Activated T-cell treated with anti-CD3 and anti-CD28 coated beads, Interleukin-2, amount 50 U/mL, for 72 hours (primary cell): ENCODE results near the gene PDE11A. TPM values are rescaled to one million over a fixed set of nuclear protein-coding genes. Genes with fewer than 3 reads are reported as not detected.
"Not testable (repeated sequence)": the region's sequence is repeated elsewhere in the genome, so short reads cannot be mapped to it uniquely, and the experiment has no call there.

Experiments used
- ATAC-seq, 2 donors: fragments of 150-1000 bp; cut with Tn5 transposase; replicated peaks in 1 of 2; 2 replicates each; pipeline ENCODE4 v1.10.0; 2021; ENCODE audit warnings: moderate library complexity in 2 of 2, mild to moderate bottlenecking in 1 of 2
- DNase-seq, 2 donors: peaks; one replicate each; pipeline ENCODE4 v3.0.0; 2021 to 2022; ENCODE audit warnings: mixed read lengths in 1 of 2
- H3K27ac Mint-ChIP-seq: one replicate; pipeline ENCODE4 v1.8.0; 2022; ENCODE audit warnings: mild to moderate bottlenecking, moderate library complexity, mixed read lengths
- H3K27me3 Mint-ChIP-seq: one replicate; pipeline ENCODE4 v1.8.0; 2022; ENCODE audit warnings: low read depth, mixed read lengths
- H3K36me3 Mint-ChIP-seq, 2 donors: one replicate each; pipeline ENCODE4 v1.8.0; 2022; ENCODE audit warnings: mixed read lengths in 2 of 2, mild to moderate bottlenecking in 1 of 2; ENCODE audit not compliant: insufficient read depth in 2 of 2
- H3K4me1 Mint-ChIP-seq: one replicate; pipeline ENCODE4 v1.8.0; 2022; ENCODE audit warnings: low read depth, mixed read lengths
- H3K4me3 Mint-ChIP-seq, 2 donors: one replicate each; pipeline ENCODE4 v1.8.0; 2022; ENCODE audit warnings: mild to moderate bottlenecking in 2 of 2, mixed read lengths in 2 of 2, moderate library complexity in 2 of 2
- H3K9me3 Mint-ChIP-seq, 2 donors: one replicate each; pipeline ENCODE4 v1.8.0; 2022; ENCODE audit warnings: mixed read lengths in 2 of 2
- total RNA-seq, 2 donors: library from RNA; stranded (reverse); gene quantifications; one replicate each; pipeline ENCODE4 v1.2.3, GENCODE V29; 2022

The PDE11A gene
- total RNA-seq, 2 donors from 2014 or later = not detected

- no peak for DNase-seq
- Mint-ChIP-seq H3K27me3 (peaks cover 22% of the 10 kb centered on the region), H3K27ac (peak overlapping the region; percentile 15), H3K9me3 (no peaks in the 10 kb centered on the region), H3K36me3 (no peaks in the 10 kb centered on the region), H3K4me3 (no peak overlapping the region), H3K4me1 (no peaks in the 10 kb centered on the region)
- ATAC-seq = no peak
These were observed 5.5 kb downstream of the PDE11A start for GRCh38 chr2:178066890-178067669.

GRCh38 chr2:178066324-178066723 lies 6.3 kb downstream of the PDE11A start:
- no peaks in the 10 kb centered on the region for H3K9me3 Mint-ChIP-seq
- ATAC-seq (no peak), DNase-seq (no peak)
- H3K36me3 Mint-ChIP-seq = no peaks in the 10 kb centered on the region
- H3K27ac Mint-ChIP-seq = no peak overlapping the region
- H3K4me1 Mint-ChIP-seq = no peaks in the 10 kb centered on the region
- no peak overlapping the region for H3K4me3 Mint-ChIP-seq
- peaks cover 16% of the 10 kb centered on the region for H3K27me3 Mint-ChIP-seq

DNA sequence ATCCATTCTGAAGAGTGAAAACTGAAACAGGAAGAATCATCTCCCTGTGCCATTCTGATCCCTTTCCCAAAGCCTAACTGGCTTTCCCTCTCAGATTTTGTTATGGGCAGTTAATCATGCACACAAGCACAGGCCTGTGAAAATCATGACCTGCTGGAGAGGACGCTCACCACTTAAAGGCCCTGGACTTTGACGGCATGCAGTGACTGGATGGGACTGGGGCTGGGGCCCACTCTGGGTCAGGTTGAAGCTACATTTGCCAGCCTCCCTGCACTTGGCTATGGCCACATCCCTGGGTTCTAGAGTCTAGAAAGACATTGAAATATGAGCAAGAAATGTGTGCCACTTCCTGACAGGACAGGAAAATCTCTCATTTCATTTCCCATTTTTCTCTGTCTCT lies 12.9 kb downstream of the PDE11A start:
- Mint-ChIP-seq H3K9me3 (no peaks in the 10 kb centered on the region), H3K4me3 (no peak overlapping the region), H3K4me1 (no peaks in the 10 kb centered on the region), H3K27ac (no peak overlapping the region), H3K36me3 (no peaks in the 10 kb centered on the region), H3K27me3 (no peaks in the 10 kb centered on the region)
- DNase-seq (no peak), ATAC-seq (no peak)

DNA sequence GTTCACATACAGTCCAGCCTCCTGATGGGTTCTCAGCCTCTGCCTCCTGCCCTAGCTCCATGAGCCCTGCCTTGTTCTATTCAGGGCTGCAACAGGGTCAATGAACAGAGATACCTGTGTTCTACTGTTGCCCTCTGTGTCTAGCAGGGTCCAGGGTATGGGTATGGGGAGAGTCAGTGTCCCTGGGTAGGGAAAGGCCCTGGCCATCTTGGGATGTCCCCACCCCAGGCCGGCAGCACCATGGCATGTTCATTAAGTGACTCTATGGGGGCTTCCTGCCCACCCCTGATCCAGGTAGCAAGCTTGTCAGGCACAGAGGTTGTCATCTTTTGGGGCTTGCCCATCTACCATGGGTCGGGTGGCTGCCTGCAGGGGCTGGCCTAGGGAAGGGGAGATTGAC lies 13.5 kb downstream of the PDE11A start:
- DNase-seq (no peak), ATAC-seq (no peak)
- no peaks in the 10 kb centered on the region for H3K4me1 Mint-ChIP-seq
- H3K36me3 Mint-ChIP-seq = no peaks in the 10 kb centered on the region
- H3K4me3 Mint-ChIP-seq = no peak overlapping the region
- no peak overlapping the region for H3K27ac Mint-ChIP-seq
- no peaks in the 10 kb centered on the region for H3K9me3 Mint-ChIP-seq
- H3K27me3 Mint-ChIP-seq = no peaks in the 10 kb centered on the region

GRCh38 chr2:178057179-178057680 lies 15.3 kb downstream of the PDE11A start:
- no peaks in the 10 kb centered on the region for H3K36me3 Mint-ChIP-seq
- DNase-seq (no peak), ATAC-seq (no peak)
- H3K27ac Mint-ChIP-seq = no peak overlapping the region
- H3K4me1 Mint-ChIP-seq = no peaks in the 10 kb centered on the region
- no peaks in the 10 kb centered on the region for H3K9me3 Mint-ChIP-seq
- peaks cover 5% of the 10 kb centered on the region for H3K27me3 Mint-ChIP-seq
- H3K4me3 Mint-ChIP-seq = no peak overlapping the region

DNA sequence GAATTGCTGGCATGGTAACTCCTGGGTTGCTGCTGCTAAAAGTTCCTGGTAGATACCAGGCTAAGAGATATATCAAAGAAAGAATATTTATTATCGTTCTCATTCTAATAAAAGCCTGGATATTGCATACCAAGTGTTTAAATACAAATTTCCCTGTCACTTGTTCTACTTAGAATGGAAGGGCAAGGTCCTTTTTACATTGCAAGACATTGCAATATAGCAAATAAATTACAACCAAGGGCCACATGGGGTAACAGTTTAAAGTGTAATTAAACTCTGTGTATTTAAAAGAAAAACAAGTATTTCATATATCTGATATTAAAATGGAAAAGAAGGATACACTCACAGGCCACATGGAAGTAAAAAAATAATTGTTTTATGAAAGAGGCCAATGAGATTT lies 16.2 kb downstream of the PDE11A start:
- Mint-ChIP-seq H3K4me1 (no peaks in the 10 kb centered on the region), H3K36me3 (no peaks in the 10 kb centered on the region), H3K4me3 (no peak overlapping the region), H3K27ac (no peak overlapping the region), H3K9me3 (no peaks in the 10 kb centered on the region), H3K27me3 (peaks cover 5% of the 10 kb centered on the region)
- no peak for DNase-seq
- ATAC-seq = no peak

DNA sequence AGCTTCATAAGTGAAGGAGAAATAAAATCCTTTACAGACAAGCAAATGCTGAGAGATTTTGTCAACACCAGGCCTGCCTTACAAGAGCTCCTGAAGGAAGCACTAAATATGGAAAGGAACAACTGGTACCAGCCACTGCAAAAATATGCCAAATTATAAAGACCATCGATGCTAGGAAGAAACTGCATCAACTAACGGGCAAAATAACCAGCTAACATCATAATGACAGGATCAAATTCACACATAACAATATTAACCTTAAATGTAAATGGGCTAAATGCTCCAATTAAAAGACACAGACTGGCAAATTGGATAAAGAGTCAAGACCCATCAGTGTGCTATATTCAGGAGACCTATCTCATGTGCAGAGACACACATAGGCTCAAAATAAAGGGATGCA lies 21.3 kb downstream of the PDE11A start:
- H3K27ac Mint-ChIP-seq = not testable (repeated sequence)

GRCh38 chr2:178047391-178047790 lies 25.2 kb downstream of the PDE11A start:
- H3K9me3 Mint-ChIP-seq = no peaks in the 10 kb centered on the region
- no peaks in the 10 kb centered on the region for H3K36me3 Mint-ChIP-seq
- no peak overlapping the region for H3K4me3 Mint-ChIP-seq
- DNase-seq (no peak), ATAC-seq (no peak)
- H3K27me3 Mint-ChIP-seq = no peaks in the 10 kb centered on the region
- no peaks in the 10 kb centered on the region for H3K4me1 Mint-ChIP-seq
- no peak overlapping the region for H3K27ac Mint-ChIP-seq

More for the DNA sequence above, 21.3 kb downstream of the PDE11A start:
- not testable (repeated sequence) for H3K27me3 Mint-ChIP-seq, H3K36me3 Mint-ChIP-seq, DNase-seq, H3K9me3 Mint-ChIP-seq, H3K4me1 Mint-ChIP-seq, H3K4me3 Mint-ChIP-seq, ATAC-seq

GRCh38 chr2:178044836-178045235 lies 27.7 kb downstream of the PDE11A start:
- Mint-ChIP-seq H3K27me3 (peaks cover 2% of the 10 kb centered on the region), H3K4me1 (no peaks in the 10 kb centered on the region), H3K9me3 (no peaks in the 10 kb centered on the region), H3K27ac (no peak overlapping the region), H3K4me3 (no peak overlapping the region), H3K36me3 (no peaks in the 10 kb centered on the region)
- DNase-seq (no peak), ATAC-seq (no peak)

- DNase-seq = no peak
- Mint-ChIP-seq H3K4me3 (no peak overlapping the region), H3K4me1 (no peaks in the 10 kb centered on the region), H3K9me3 (no peaks in the 10 kb centered on the region), H3K27ac (no peak overlapping the region), H3K36me3 (no peaks in the 10 kb centered on the region), H3K27me3 (peaks cover 6% of the 10 kb centered on the region)
- peak in 1 of 2 donors; percentile 28 for ATAC-seq
These were observed 29.3 kb downstream of the PDE11A start for GRCh38 chr2:178043266-178043665.

DNA sequence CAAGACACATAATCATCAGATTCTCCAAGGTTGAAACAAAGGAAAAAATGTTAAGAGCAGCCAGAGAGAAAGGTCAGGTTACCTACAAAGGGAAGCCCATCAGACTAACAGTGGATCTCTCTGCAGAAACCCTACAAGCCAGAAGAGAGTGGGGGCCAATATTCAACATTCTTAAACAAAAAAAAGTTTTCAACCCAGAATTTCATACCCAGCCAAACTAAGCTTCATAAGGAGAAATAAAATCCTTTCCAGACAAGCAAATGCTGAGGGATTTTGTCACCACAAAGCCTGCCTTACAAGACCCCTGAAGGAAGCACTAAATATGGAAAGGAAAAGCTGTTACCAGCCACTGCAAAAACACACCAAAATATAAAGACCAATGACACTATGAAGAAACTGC lies 39.0 kb downstream of the PDE11A start:
- not testable (repeated sequence) for H3K27ac Mint-ChIP-seq, H3K9me3 Mint-ChIP-seq, ATAC-seq, H3K36me3 Mint-ChIP-seq, H3K4me3 Mint-ChIP-seq, H3K27me3 Mint-ChIP-seq, DNase-seq, H3K4me1 Mint-ChIP-seq

- DNase-seq (no peak), ATAC-seq (no peak)
- no peaks in the 10 kb centered on the region for H3K4me1 Mint-ChIP-seq
- peaks cover under 1 to 4% of the 10 kb centered on the region in 2 donors for H3K9me3 Mint-ChIP-seq
- no peak overlapping the region for H3K4me3 Mint-ChIP-seq
- H3K27ac Mint-ChIP-seq = no peak overlapping the region
- peaks cover 0 to 4% of the 10 kb centered on the region in 2 donors for H3K36me3 Mint-ChIP-seq
- no peaks in the 10 kb centered on the region for H3K27me3 Mint-ChIP-seq
These were observed 43.2 kb downstream of the PDE11A start for GRCh38 chr2:178029342-178029741.

DNA sequence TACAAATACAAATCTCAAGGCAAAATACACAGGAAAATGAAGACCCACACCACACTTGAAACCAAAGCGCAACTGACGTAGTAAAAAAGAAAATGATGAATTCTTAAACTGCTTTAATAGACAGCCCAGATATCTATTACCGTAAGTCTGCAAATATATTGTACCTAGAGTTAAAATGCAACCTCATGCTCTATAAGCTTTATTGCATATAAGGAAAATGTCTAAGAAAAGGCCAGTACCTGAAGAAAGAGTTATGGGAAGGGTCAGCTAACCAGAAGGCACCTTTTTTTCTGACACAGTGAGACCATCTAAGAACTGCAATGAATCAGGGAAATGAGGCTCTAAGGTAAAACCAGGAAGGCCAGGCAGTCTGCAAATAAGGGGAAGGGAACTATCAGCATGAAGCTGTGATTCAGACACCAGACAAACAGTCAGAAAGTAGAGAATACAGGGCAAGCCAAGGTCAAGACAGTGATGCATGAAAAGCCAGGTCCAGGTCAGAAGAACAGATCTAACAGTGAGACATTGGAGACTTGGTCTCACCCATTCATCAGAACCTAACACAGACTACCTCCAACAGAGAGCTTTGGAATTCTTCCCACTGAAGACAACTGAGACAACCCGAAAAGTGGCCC lies 46.9 kb downstream of the PDE11A start:
- Mint-ChIP-seq H3K9me3 (no peaks in the 10 kb centered on the region), H3K36me3 (no peaks in the 10 kb centered on the region), H3K27ac (no peak overlapping the region), H3K4me3 (no peak overlapping the region), H3K4me1 (no peaks in the 10 kb centered on the region), H3K27me3 (no peaks in the 10 kb centered on the region)
- DNase-seq (no peak), ATAC-seq (no peak)
